ENCODE data around the gene ADGRB2.

- TF ChIP-seq POLR2A (IDR thresholded peaks at IDR 0.05) (no peak), CTCF (IDR thresholded peaks at IDR 0.05) (no peak)
These were observed 86.2 kb downstream of the ADGRB2 start for GRCh38 chr1:31677949-31678348.
